GM12891 (cell line): Measurements from ENCODE around the gene CEP43.

Experiments used
- PAX5 ChIP-seq: IDR thresholded peaks from 2 replicates; pipeline ENCODE4 v1.6.1; 2011; ENCODE audit warnings: low read length, moderate library complexity, mild to moderate bottlenecking; ENCODE audit not compliant: insufficient read depth, severe bottlenecking
- POLR2A ChIP-seq: IDR thresholded peaks from 2 replicates; pipeline ENCODE4 v1.6.1; 2011; ENCODE audit warnings: low read depth, low read length, control low read depth
- POLR2AphosphoS5 ChIP-seq: IDR thresholded peaks from 2 replicates; pipeline ENCODE4 v1.6.1; 2011; ENCODE audit warnings: low read depth, low read length, control low read depth
- SPI1 ChIP-seq: IDR thresholded peaks from 2 replicates; pipeline ENCODE4 v1.6.1; 2011; ENCODE audit warnings: low read depth, low read length, control low read depth
- TAF1 ChIP-seq: IDR thresholded peaks from 2 replicates; pipeline ENCODE4 v1.6.1; 2011; ENCODE audit warnings: low read depth, low read length, control low read depth

DNA sequence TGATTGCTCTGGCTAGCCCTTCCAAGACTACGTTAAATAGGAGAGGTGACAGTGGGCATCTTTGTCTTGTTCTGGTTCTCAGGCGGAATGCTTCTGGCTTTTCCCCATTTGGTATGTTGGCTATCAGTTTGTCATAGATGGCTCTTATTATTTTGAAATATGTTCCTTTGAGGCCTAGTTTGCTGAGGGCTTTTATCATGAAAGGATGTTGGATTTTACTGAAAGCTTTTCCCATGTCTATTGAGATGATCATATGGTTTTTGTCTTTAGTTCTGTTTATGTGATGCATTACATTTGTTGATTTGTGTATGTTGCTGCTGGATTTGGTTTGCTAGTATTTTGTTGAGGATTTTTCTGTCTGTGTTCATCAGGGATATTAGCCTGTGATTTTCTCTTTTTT, 32.9 kb upstream of the CEP43 start:
- TF ChIP-seq POLR2AphosphoS5 = no peak
- TF ChIP-seq POLR2A = no peak
- no peak for TF ChIP-seq SPI1
- no peak for TF ChIP-seq TAF1
- no peak for TF ChIP-seq PAX5
